ENCODE measurements around the gene RALGPS1.

RALGPS1 gene

GRCh38 chr9:126925876-126926275 lies 11.3 kb downstream of the RALGPS1 start:
- H3K4me1 Mint-ChIP-seq (ENCODE audit: low read depth): no peaks in the 10 kb centered on the region
- intact Hi-C loops (cut with micrococcal nuclease): no loop called here
- H3K27ac Mint-ChIP-seq: no peak overlapping the region
- peaks cover 1% of the 10 kb centered on the region for H3K27me3 Mint-ChIP-seq
- no peaks in the 10 kb centered on the region for H3K9me3 Mint-ChIP-seq
- H3K4me3 Mint-ChIP-seq: no peak overlapping the region
- H3K36me3 Mint-ChIP-seq (ENCODE audit: low read depth): no peaks in the 10 kb centered on the region

GRCh38 chr9:126926364-126926763 lies 11.8 kb downstream of the RALGPS1 start:
- Mint-ChIP-seq H3K27me3 (peaks cover 1% of the 10 kb centered on the region), H3K36me3 (ENCODE audit: low read depth) (no peaks in the 10 kb centered on the region), H3K4me3 (no peak overlapping the region), H3K9me3 (no peaks in the 10 kb centered on the region), H3K27ac (no peak overlapping the region), H3K4me1 (ENCODE audit: low read depth) (no peaks in the 10 kb centered on the region)
- intact Hi-C loops (cut with micrococcal nuclease): no loop called here

- Mint-ChIP-seq H3K36me3 (ENCODE audit: low read depth) (no peaks in the 10 kb centered on the region), H3K4me3 (no peak overlapping the region), H3K4me1 (ENCODE audit: low read depth) (no peaks in the 10 kb centered on the region), H3K9me3 (no peaks in the 10 kb centered on the region), H3K27me3 (peaks cover 1% of the 10 kb centered on the region), H3K27ac (no peak overlapping the region)
- intact Hi-C loops (cut with micrococcal nuclease): no loop called here
These were observed 12.8 kb downstream of the RALGPS1 start for GRCh38 chr9:126927419-126927818.

- H3K4me1 Mint-ChIP-seq (ENCODE audit: low read depth): no peaks in the 10 kb centered on the region
These were observed 18.3 kb downstream of the RALGPS1 start for GRCh38 chr9:126932871-126933321.

GRCh38 chr9:126933334-126933980 lies 18.9 kb downstream of the RALGPS1 start:
- H3K4me3 Mint-ChIP-seq: no peak overlapping the region
- peaks cover 14% of the 10 kb centered on the region for H3K27me3 Mint-ChIP-seq
- no peaks in the 10 kb centered on the region for H3K36me3 Mint-ChIP-seq (ENCODE audit: low read depth)
- peaks cover 5% of the 10 kb centered on the region for H3K9me3 Mint-ChIP-seq
- intact Hi-C loops (cut with micrococcal nuclease): no loop called here
- no peaks in the 10 kb centered on the region for H3K4me1 Mint-ChIP-seq (ENCODE audit: low read depth)
- H3K27ac Mint-ChIP-seq: no peak overlapping the region

More at GRCh38 chr9:126932871-126933321, 18.3 kb downstream of the RALGPS1 start:
- Mint-ChIP-seq H3K4me3 (no peak overlapping the region), H3K27ac (no peak overlapping the region), H3K27me3 (peaks cover 14% of the 10 kb centered on the region), H3K36me3 (ENCODE audit: low read depth) (no peaks in the 10 kb centered on the region), H3K9me3 (peaks cover 5% of the 10 kb centered on the region)
- intact Hi-C loops (cut with micrococcal nuclease): no loop called here

GRCh38 chr9:126934441-126934840 lies 19.9 kb downstream of the RALGPS1 start:
- H3K4me1 Mint-ChIP-seq (ENCODE audit: low read depth): no peaks in the 10 kb centered on the region
- H3K27me3 Mint-ChIP-seq: peaks cover 17% of the 10 kb centered on the region
- H3K4me3 Mint-ChIP-seq: no peak overlapping the region
- H3K9me3 Mint-ChIP-seq: peaks cover 5% of the 10 kb centered on the region
- no peaks in the 10 kb centered on the region for H3K36me3 Mint-ChIP-seq (ENCODE audit: low read depth)
- intact Hi-C loops (cut with micrococcal nuclease): no loop called here
- H3K27ac Mint-ChIP-seq: no peak overlapping the region

GRCh38 chr9:126935630-126936029 lies 21.0 kb downstream of the RALGPS1 start:
- Mint-ChIP-seq H3K27me3 (peaks cover 24% of the 10 kb centered on the region), H3K4me3 (no peak overlapping the region), H3K9me3 (peaks cover 5% of the 10 kb centered on the region), H3K36me3 (ENCODE audit: low read depth) (no peaks in the 10 kb centered on the region), H3K4me1 (ENCODE audit: low read depth) (no peaks in the 10 kb centered on the region), H3K27ac (no peak overlapping the region)
- intact Hi-C loops (cut with micrococcal nuclease): no loop called here

- Mint-ChIP-seq H3K27me3 (peaks cover 34% of the 10 kb centered on the region), H3K4me3 (no peak overlapping the region), H3K9me3 (peaks cover 5% of the 10 kb centered on the region), H3K27ac (no peak overlapping the region), H3K4me1 (ENCODE audit: low read depth) (no peaks in the 10 kb centered on the region), H3K36me3 (ENCODE audit: low read depth) (no peaks in the 10 kb centered on the region)
- intact Hi-C loops (cut with micrococcal nuclease): no loop called here
These were observed 22.9 kb downstream of the RALGPS1 start for GRCh38 chr9:126937444-126937843.

GRCh38 chr9:126938327-126938726 lies 23.7 kb downstream of the RALGPS1 start:
- Mint-ChIP-seq H3K27ac (no peak overlapping the region), H3K4me1 (ENCODE audit: low read depth) (no peaks in the 10 kb centered on the region), H3K27me3 (peaks cover 34% of the 10 kb centered on the region), H3K4me3 (no peak overlapping the region), H3K9me3 (peaks cover 5% of the 10 kb centered on the region), H3K36me3 (ENCODE audit: low read depth) (no peaks in the 10 kb centered on the region)
- intact Hi-C loops (cut with micrococcal nuclease): no loop called here

GRCh38 chr9:126939821-126940221 lies 25.2 kb downstream of the RALGPS1 start:
- Mint-ChIP-seq H3K36me3 (ENCODE audit: low read depth) (no peaks in the 10 kb centered on the region), H3K27ac (no peak overlapping the region), H3K4me3 (no peak overlapping the region), H3K9me3 (peaks cover 5% of the 10 kb centered on the region), H3K4me1 (ENCODE audit: low read depth) (no peaks in the 10 kb centered on the region), H3K27me3 (peaks cover 35% of the 10 kb centered on the region)
- intact Hi-C loops (cut with micrococcal nuclease): loop anchor here (1.0 to 10.0 kb wide), 2 partner anchors 259 to 405 kb away; no protein-coding TSS in a partner anchor

GRCh38 chr9:126942399-126942798 lies 27.8 kb downstream of the RALGPS1 start:
- Mint-ChIP-seq H3K27me3 (peaks cover 45% of the 10 kb centered on the region), H3K4me1 (ENCODE audit: low read depth) (peaks cover 15% of the 10 kb centered on the region), H3K36me3 (ENCODE audit: low read depth) (no peaks in the 10 kb centered on the region), H3K27ac (no peak overlapping the region), H3K4me3 (no peak overlapping the region), H3K9me3 (peaks cover 2% of the 10 kb centered on the region)
- intact Hi-C loops (cut with micrococcal nuclease): loop anchor here (10.0 kb wide), 1 partner anchor 402 kb away; no protein-coding TSS in a partner anchor

GRCh38 chr9:126945682-126946081 lies 31.1 kb downstream of the RALGPS1 start:
- intact Hi-C loops (cut with micrococcal nuclease): loop anchor here (10.0 kb wide), 1 partner anchor 399 kb away; no protein-coding TSS in a partner anchor
- Mint-ChIP-seq H3K36me3 (ENCODE audit: low read depth) (no peaks in the 10 kb centered on the region), H3K27me3 (peaks cover 40% of the 10 kb centered on the region), H3K4me1 (ENCODE audit: low read depth) (peaks cover 15% of the 10 kb centered on the region), H3K27ac (no peak overlapping the region), H3K4me3 (no peak overlapping the region), H3K9me3 (no peaks in the 10 kb centered on the region)

GRCh38 chr9:126947529-126947928 lies 32.9 kb downstream of the RALGPS1 start:
- Mint-ChIP-seq H3K9me3 (no peaks in the 10 kb centered on the region), H3K4me1 (ENCODE audit: low read depth) (peaks cover 15% of the 10 kb centered on the region), H3K4me3 (no peak overlapping the region), H3K27me3 (peaks cover 35% of the 10 kb centered on the region), H3K36me3 (ENCODE audit: low read depth) (no peaks in the 10 kb centered on the region), H3K27ac (no peak overlapping the region)
- intact Hi-C loops (cut with micrococcal nuclease): loop anchor here (10.0 kb wide), 1 partner anchor 397 kb away; no protein-coding TSS in a partner anchor

GRCh38 chr9:126952205-126952977 lies 37.8 kb downstream of the RALGPS1 start:
- intact Hi-C loops (cut with micrococcal nuclease): no loop called here
- H3K4me3 Mint-ChIP-seq: no peak overlapping the region
- no peaks in the 10 kb centered on the region for H3K36me3 Mint-ChIP-seq (ENCODE audit: low read depth)
- H3K27ac Mint-ChIP-seq: no peak overlapping the region
- H3K9me3 Mint-ChIP-seq: no peaks in the 10 kb centered on the region
- no peaks in the 10 kb centered on the region for H3K4me1 Mint-ChIP-seq (ENCODE audit: low read depth)
- H3K27me3 Mint-ChIP-seq: peaks cover 26% of the 10 kb centered on the region
